Thoracic aorta (tissue), 2 donors: ENCODE measurements around the gene NRXN3. TPM values are rescaled to one million over a fixed set of nuclear protein-coding genes. Genes with fewer than 3 reads are reported as not detected.

Source experiments
- ATAC-seq: fragments of 150-250 bp; one replicate; pipeline ENCODE4 v1.8.0; 2017; ENCODE audit warnings: low read depth; ENCODE audit not compliant: insufficient number of reproducible peaks, low FRiP score
- DNase-seq: peaks from one replicate; pipeline ENCODE4 v3.0.0-alpha.2; 2020; ENCODE audit warnings: low spot score
- H3K27ac ChIP-seq, 2 donors: fragments of 200-600 bp; sonication (generic); 1 replicate in 1 of 2; 2 replicates in 1 of 2; pipeline ENCODE4 v1.5.1; 2016; ENCODE audit warnings: mild to moderate bottlenecking in 2 of 2, moderate library complexity in 2 of 2
- H3K27me3 ChIP-seq: fragments of 200-600 bp; sonication (generic); replicated peaks from 2 replicates; pipeline ENCODE4 v1.6.0; 2016; ENCODE audit warnings: mild to moderate bottlenecking; ENCODE audit not compliant: insufficient read depth
- H3K36me3 ChIP-seq: fragments of 200-600 bp; sonication (generic); one replicate; pipeline ENCODE4 v1.5.1; 2016
- H3K4me1 ChIP-seq, 2 donors: fragments of 200-600 bp; sonication (generic); 1 replicate in 1 of 2; 2 replicates in 1 of 2; pipeline versions ENCODE4 v1.5.1 to v1.6.0; 2016; ENCODE audit warnings: low read depth in 2 of 2, mild to moderate bottlenecking in 1 of 2; ENCODE audit not compliant: control insufficient read depth in 1 of 2
- H3K4me3 ChIP-seq: fragments of 200-600 bp; sonication (generic); 2 replicates; pipeline ENCODE4 v1.5.1; 2016; ENCODE audit warnings: mild to moderate bottlenecking
- H3K9me3 ChIP-seq: fragments of 200-600 bp; sonication (generic); 2 replicates; pipeline ENCODE4 v1.5.1; 2016
- CTCF ChIP-seq: fragments of 200-600 bp; sonication (generic); IDR thresholded peaks from one replicate; pipeline ENCODE4 v1.5.1; 2019; ENCODE audit warnings: antibody characterized with exemption
- total RNA-seq, 2 donors: library from RNA; depleted of rRNA; stranded (reverse); fragments of >200 nt; gene quantifications; one replicate each; pipeline versions ENCODE4 v1.1.0 to v1.2.3, GENCODE V29; 2016

Gene NRXN3
- total RNA-seq, 2 donors from 2014 or later: 5.6 to 33.3 TPM

- H3K27me3 ChIP-seq: no peaks in the 10 kb centered on the region
- no peak for ATAC-seq
These were observed 1435.7 kb downstream of the NRXN3 start for GRCh38 chr14:79605849-79606248.

GRCh38 chr14:79608446-79608845 is 1438.3 kb downstream of the NRXN3 start:
- no peak overlapping the region for H3K4me3 ChIP-seq
- H3K9me3 ChIP-seq: no peaks in the 10 kb centered on the region
- no peaks in the 10 kb centered on the region for H3K4me1 ChIP-seq
- H3K36me3 ChIP-seq: no peaks in the 10 kb centered on the region
- no peaks in the 10 kb centered on the region for H3K27me3 ChIP-seq
- H3K27ac ChIP-seq: no peak overlapping the region
- DNase-seq (no peak), ATAC-seq (no peak)
- TF ChIP-seq CTCF: no peak

More at GRCh38 chr14:79605849-79606248, 1435.7 kb downstream of the NRXN3 start:
- Histone ChIP-seq H3K9me3 (no peaks in the 10 kb centered on the region), H3K27ac (no peak overlapping the region), H3K4me3 (no peak overlapping the region), H3K36me3 (no peaks in the 10 kb centered on the region), H3K4me1 (no peaks in the 10 kb centered on the region)
- TF ChIP-seq CTCF: no peak
- DNase-seq: no peak

GRCh38 chr14:79613625-79614024 is 1443.5 kb downstream of the NRXN3 start:
- no peak for TF ChIP-seq CTCF
- Histone ChIP-seq H3K27me3 (no peaks in the 10 kb centered on the region), H3K4me3 (no peak overlapping the region), H3K27ac (no peak overlapping the region), H3K36me3 (no peaks in the 10 kb centered on the region), H3K4me1 (no peaks in the 10 kb centered on the region), H3K9me3 (no peaks in the 10 kb centered on the region)
- ATAC-seq (no peak), DNase-seq (no peak)

- no peak overlapping the region for H3K27ac ChIP-seq
- no peak for TF ChIP-seq CTCF
- H3K27me3 ChIP-seq: no peaks in the 10 kb centered on the region
- no peak overlapping the region for H3K4me3 ChIP-seq
- no peaks in the 10 kb centered on the region for H3K9me3 ChIP-seq
- no peak for ATAC-seq
- no peak for DNase-seq
- no peaks in the 10 kb centered on the region for H3K4me1 ChIP-seq
- no peaks in the 10 kb centered on the region for H3K36me3 ChIP-seq
These were observed 1444.3 kb downstream of the NRXN3 start for GRCh38 chr14:79614448-79614847.

- DNase-seq (no peak), ATAC-seq (no peak)
- H3K9me3 ChIP-seq: no peaks in the 10 kb centered on the region
- no peak overlapping the region for H3K27ac ChIP-seq
- H3K4me3 ChIP-seq: no peak overlapping the region
- H3K27me3 ChIP-seq: no peaks in the 10 kb centered on the region
- no peaks in the 10 kb centered on the region for H3K4me1 ChIP-seq
- no peaks in the 10 kb centered on the region for H3K36me3 ChIP-seq
- no peak for TF ChIP-seq CTCF
These were observed 1456.9 kb downstream of the NRXN3 start for GRCh38 chr14:79627058-79627457.
